ENCODE data around the gene MSX1. TPM values are rescaled to one million over a fixed set of nuclear protein-coding genes. Genes with fewer than 3 reads are reported as not detected.

Gene MSX1
- total and polyA plus RNA-seq, 2 donors (not counting 3 experiments of a cell fraction or from before 2014, with no cell fraction given): 5.0 to 6.2 TPM

DNA sequence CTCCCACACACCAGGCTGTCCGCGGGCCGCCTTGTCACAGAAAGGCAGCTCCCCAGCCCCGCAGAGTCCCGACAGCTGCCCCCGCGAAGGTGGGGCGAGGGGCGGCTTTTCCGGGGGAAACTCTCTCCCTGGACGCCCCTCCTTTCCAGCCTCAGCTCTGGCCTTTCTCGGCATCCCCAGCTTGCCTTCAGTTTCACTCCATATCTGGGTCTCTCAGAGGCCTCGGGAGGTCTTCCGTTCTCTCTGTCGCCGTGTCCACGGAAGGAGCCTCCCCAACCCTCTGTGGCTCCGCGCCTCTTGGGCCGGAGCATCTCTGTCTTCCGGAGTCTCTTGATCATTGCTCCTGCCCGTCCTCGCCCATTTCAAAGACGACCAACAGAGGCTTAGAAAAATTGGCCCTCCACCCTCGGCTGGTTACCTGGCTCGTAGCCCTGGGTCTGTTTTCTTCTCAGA lies 6.1 kb upstream of the MSX1 start:
- Histone ChIP-seq H3K4me3 (replicated peaks in 1 of 3; ENCODE audit: insufficient read depth in 1 of 3, low read depth in 1 of 3, low read length in 3 of 3) (no peak overlapping the region), H3K27me3 (ENCODE audit: control insufficient read depth in 2 of 2, insufficient read depth in 2 of 2, low read length in 2 of 2) (peaks cover 55 to 70% of the 10 kb centered on the region in 2 experiments), H3K27ac (ENCODE audit: insufficient read depth, low read depth, low read length) (no peak overlapping the region), H3K4me2 (ENCODE audit: insufficient read depth, low read length) (peak overlapping the region; percentile 38), H3K9me3 (replicated peaks; ENCODE audit: control insufficient read depth, insufficient read depth, low read length) (no peaks in the 10 kb centered on the region), H3K36me3 (ENCODE audit: control insufficient read depth in 2 of 2, extremely low read depth in 1 of 2, insufficient read depth in 2 of 2, low read length in 2 of 2) (no peaks in the 10 kb centered on the region), H3K79me2 (ENCODE audit: control insufficient read depth, insufficient read depth, low read length) (no peaks in the 10 kb centered on the region), H2AFZ (ENCODE audit: low read depth, low read length) (no peak overlapping the region), H3K4me1 (ENCODE audit: control insufficient read depth, extremely low read depth, insufficient read depth, low read length) (peaks cover 6% of the 10 kb centered on the region), H3K9me1 (replicated peaks; ENCODE audit: control insufficient read depth, extremely low read depth, insufficient read depth, low read length) (no peaks in the 10 kb centered on the region), H3K9ac (replicated peaks; ENCODE audit: extremely low read depth, insufficient read depth, low read length) (no peak overlapping the region), H4K20me1 (replicated peaks; ENCODE audit: control insufficient read depth, extremely low read depth, insufficient read depth, low read length) (no peaks in the 10 kb centered on the region)
- FAIRE-seq (no peak), DNase-seq (ENCODE audit: low read depth, low spot score) (no peak)
- dilution Hi-C loops (cut with MboI; ENCODE audit: extremely low pct_ligation_motif_present, low sequenced_read_pairs): no loop called here
- POLR2A ChIA-PET: no interaction called here
- no TSS peak for BruUV-seq (replicated peaks)
- TF ChIP-seq GATA2 (IDR thresholded peaks at IDR 0.05; ENCODE audit: insufficient read depth, insufficient read length, low read depth, low read length) (no peak), EZH2 (IDR thresholded peaks at IDR 0.05; ENCODE audit: borderline replicate concordance, low read depth, low read length, severe bottlenecking) (no peak)
- CTCF ChIA-PET: interaction anchor here (1.0 to 1.3 kb wide), 2 partner anchors 10 to 365 kb away, joined by 3 read pairs; no protein-coding TSS in a partner anchor
- intact Hi-C loops (cut with micrococcal nuclease): loop anchor here (10.0 kb wide), 1 partner anchor 279 kb away; no protein-coding TSS in a partner anchor

DNA sequence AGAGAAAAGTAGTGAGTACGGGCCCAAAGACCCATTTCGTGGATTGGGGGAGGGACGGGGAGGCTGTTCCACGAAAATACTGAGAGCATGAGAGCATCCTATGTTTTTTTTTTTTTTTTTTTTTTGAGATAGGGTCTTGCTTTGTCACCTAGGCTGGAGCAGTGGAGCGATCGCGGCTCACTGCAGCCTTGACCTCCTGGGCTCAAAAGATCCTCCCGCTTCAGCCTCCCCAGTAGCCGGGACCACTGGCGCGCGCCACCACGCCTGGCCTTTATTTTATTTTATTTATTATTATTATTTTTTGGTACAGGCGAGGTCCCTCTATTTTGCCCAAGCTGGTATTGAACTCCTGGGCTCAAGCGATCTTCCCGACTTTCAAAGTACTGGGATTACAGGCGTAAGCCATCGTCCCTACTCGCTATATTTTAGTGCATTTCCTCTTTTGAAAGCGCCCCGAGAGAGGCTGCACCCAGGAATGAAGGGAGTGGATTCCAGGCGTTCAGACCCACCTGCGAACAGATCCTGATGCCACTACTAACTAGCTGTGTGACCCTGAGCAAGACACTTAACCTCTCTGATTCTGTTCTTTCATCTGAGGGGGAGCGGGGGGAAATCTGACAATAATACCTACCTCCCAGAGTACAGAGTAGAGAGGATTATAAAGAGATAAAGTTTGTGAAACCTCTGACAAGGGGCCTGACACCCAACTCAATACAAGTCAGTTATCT lies 5.4 kb upstream of the MSX1 start:
- Histone ChIP-seq H4K20me1 (replicated peaks; ENCODE audit: control insufficient read depth, extremely low read depth, insufficient read depth, low read length) (no peaks in the 10 kb centered on the region), H3K27ac (ENCODE audit: insufficient read depth, low read depth, low read length) (no peak overlapping the region), H3K4me1 (ENCODE audit: control insufficient read depth, extremely low read depth, insufficient read depth, low read length) (peaks cover 6% of the 10 kb centered on the region), H3K4me2 (ENCODE audit: insufficient read depth, low read length) (no peak overlapping the region), H3K9me3 (replicated peaks; ENCODE audit: control insufficient read depth, insufficient read depth, low read length) (no peaks in the 10 kb centered on the region), H3K9me1 (replicated peaks; ENCODE audit: control insufficient read depth, extremely low read depth, insufficient read depth, low read length) (no peaks in the 10 kb centered on the region), H3K79me2 (ENCODE audit: control insufficient read depth, insufficient read depth, low read length) (no peaks in the 10 kb centered on the region), H3K9ac (replicated peaks; ENCODE audit: extremely low read depth, insufficient read depth, low read length) (no peak overlapping the region), H3K27me3 (ENCODE audit: control insufficient read depth in 2 of 2, insufficient read depth in 2 of 2, low read length in 2 of 2) (peaks cover 57 to 77% of the 10 kb centered on the region in 2 experiments), H3K4me3 (replicated peaks in 1 of 3; ENCODE audit: insufficient read depth in 1 of 3, low read depth in 1 of 3, low read length in 3 of 3) (no peak overlapping the region), H3K36me3 (ENCODE audit: control insufficient read depth in 2 of 2, extremely low read depth in 1 of 2, insufficient read depth in 2 of 2, low read length in 2 of 2) (no peaks in the 10 kb centered on the region), H2AFZ (ENCODE audit: low read depth, low read length) (no peak overlapping the region)
- intact Hi-C loops (cut with micrococcal nuclease): loop anchor here (10.0 kb wide), 1 partner anchor 279 kb away; no protein-coding TSS in a partner anchor
- TF ChIP-seq POLR2A (IDR thresholded peaks at IDR 0.05; ENCODE audit: low read depth, low read length) (no peak), GATA2 (IDR thresholded peaks at IDR 0.05; ENCODE audit: insufficient read depth, insufficient read length, low read depth, low read length) (no peak), JUN (IDR thresholded peaks at IDR 0.05; ENCODE audit: borderline replicate concordance, insufficient read depth, insufficient read length, low read depth) (no peak), EZH2 (IDR thresholded peaks at IDR 0.05; ENCODE audit: borderline replicate concordance, low read depth, low read length, severe bottlenecking) (no peak), FOS (IDR thresholded peaks at IDR 0.05; ENCODE audit: borderline replicate concordance, insufficient read depth, low read length) (no peak), POLR2AphosphoS5 (IDR thresholded peaks at IDR 0.05; ENCODE audit: insufficient read depth, low read depth, low read length) (no peak), MYC (IDR thresholded peaks at IDR 0.05; ENCODE audit: low read depth, low read length) (no peak)
- TF ChIP-seq, protein P1, sequence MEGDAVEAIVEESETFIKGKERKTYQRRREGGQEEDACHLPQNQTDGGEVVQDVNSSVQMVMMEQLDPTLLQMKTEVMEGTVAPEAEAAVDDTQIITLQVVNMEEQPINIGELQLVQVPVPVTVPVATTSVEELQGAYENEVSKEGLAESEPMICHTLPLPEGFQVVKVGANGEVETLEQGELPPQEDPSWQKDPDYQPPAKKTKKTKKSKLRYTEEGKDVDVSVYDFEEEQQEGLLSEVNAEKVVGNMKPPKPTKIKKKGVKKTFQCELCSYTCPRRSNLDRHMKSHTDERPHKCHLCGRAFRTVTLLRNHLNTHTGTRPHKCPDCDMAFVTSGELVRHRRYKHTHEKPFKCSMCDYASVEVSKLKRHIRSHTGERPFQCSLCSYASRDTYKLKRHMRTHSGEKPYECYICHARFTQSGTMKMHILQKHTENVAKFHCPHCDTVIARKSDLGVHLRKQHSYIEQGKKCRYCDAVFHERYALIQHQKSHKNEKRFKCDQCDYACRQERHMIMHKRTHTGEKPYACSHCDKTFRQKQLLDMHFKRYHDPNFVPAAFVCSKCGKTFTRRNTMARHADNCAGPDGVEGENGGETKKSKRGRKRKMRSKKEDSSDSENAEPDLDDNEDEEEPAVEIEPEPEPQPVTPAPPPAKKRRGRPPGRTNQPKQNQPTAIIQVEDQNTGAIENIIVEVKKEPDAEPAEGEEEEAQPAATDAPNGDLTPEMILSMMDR (IDR thresholded peaks at IDR 0.05; ENCODE audit: extremely low read depth in 1 of 2, insufficient read depth in 1 of 2, low read depth in 1 of 2, low read length in 2 of 2): no peak
- TF ChIP-seq, protein P2, sequence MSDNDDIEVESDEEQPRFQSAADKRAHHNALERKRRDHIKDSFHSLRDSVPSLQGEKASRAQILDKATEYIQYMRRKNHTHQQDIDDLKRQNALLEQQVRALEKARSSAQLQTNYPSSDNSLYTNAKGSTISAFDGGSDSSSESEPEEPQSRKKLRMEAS (IDR thresholded peaks at IDR 0.05; ENCODE audit: insufficient read depth, insufficient read length): no peak
- ChIA-PET CTCF (no interaction called here), POLR2A (no interaction called here)
- DNase-seq (ENCODE audit: low read depth, low spot score) (no peak), FAIRE-seq (no peak)
- BruUV-seq (replicated peaks): no TSS peak
- dilution Hi-C loops (cut with MboI; ENCODE audit: extremely low pct_ligation_motif_present, low sequenced_read_pairs): no loop called here
